ENCODE results near the gene TGM5. TPM values are rescaled to one million over a fixed set of nuclear protein-coding genes. Genes with fewer than 3 reads are reported as not detected.

The TGM5 gene
- total and polyA plus RNA-seq, 2 donors from 2014 or later: not detected

DNA sequence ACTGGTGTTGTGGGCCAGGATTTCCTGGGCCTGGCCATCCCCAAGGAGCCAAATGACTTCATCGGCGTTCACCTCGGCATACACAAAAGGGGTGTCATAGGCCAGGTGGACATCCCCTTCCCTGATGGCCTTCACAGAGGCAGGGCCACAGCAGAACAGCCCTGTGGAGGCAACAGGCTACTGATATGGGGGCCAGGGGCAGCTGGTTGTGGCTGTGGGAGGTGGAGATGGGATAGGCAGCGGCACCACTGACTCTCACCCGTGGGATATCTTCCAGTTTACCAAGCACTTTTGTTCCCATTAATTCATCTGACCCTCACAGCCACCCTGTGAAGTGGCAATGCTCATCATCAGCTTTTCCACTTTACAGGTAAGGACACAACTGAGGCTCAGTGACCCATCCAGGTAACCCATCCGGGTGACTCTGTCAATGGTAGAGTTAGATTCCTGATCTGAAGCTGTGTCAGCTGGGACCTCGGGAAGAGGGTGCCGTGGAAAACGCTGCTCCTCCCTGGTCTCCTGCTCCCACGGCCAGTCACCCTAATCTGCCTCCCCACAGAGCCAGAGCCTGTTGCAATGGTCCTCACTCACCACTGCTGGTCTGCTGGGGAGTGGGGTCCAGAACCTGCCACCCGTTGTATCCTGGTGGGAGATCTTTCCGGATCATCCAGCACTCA lies 15.3 kb upstream of the TGM5 start:
- DNase-seq (peak in 1 of 5 donors; percentile 48), FAIRE-seq (no peak)
- Histone ChIP-seq H3K9ac (ENCODE audit: low read length in 3 of 3) (no peak overlapping the region), H3K4me3 (ENCODE audit: low read length in 3 of 3) (no peak overlapping the region), H3K27ac (ENCODE audit: low read depth in 2 of 2, low read length in 2 of 2) (no peak overlapping the region), H3K4me1 (ENCODE audit: control insufficient read depth in 2 of 3, insufficient read depth in 2 of 3, low read depth in 1 of 3, low read length in 3 of 3) (no peaks in the 10 kb centered on the region), H3K27me3 (ENCODE audit: control insufficient read depth, insufficient read depth, low read length) (no peaks in the 10 kb centered on the region), H3K9me3 (ENCODE audit: control insufficient read depth in 2 of 3, insufficient read depth in 1 of 3, low read length in 3 of 3) (no peaks in the 10 kb centered on the region), H3K36me3 (ENCODE audit: control insufficient read depth in 2 of 3, insufficient read depth in 3 of 3, low read length in 3 of 3) (no peaks in the 10 kb centered on the region)
- no peak for TF ChIP-seq CTCF (IDR thresholded peaks at IDR 0.05; ENCODE audit: borderline replicate concordance, extremely low read depth, insufficient read depth)
- intact Hi-C loops (cut with DNase I): loop anchor here (10.0 kb wide), 1 partner anchor 57 kb away; the partner anchor contains the start of gene EPB42

DNA sequence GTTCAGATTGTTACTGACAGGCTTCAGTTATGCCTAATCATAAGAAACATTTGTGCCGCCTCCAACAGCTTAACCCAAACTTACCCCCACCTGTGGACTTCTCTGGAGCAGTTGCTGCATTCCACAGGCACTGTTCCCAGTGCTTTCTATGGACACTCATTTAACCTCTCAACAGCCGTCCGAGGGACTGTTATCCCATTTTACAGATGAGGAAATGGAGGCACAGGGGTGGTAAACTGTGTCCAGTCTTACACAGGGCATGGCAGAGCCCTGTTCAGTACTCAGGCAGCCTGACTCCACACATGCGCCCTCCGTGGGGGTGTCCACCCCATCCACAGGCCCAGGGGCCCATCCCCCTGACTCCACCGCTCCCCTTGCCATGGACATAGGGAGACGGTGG lies 14.3 kb upstream of the TGM5 start:
- Histone ChIP-seq H3K4me1 (ENCODE audit: control insufficient read depth in 2 of 3, insufficient read depth in 2 of 3, low read depth in 1 of 3, low read length in 3 of 3) (no peaks in the 10 kb centered on the region), H3K27ac (ENCODE audit: low read depth in 2 of 2, low read length in 2 of 2) (no peak overlapping the region), H3K9ac (ENCODE audit: low read length in 3 of 3) (no peak overlapping the region), H3K27me3 (ENCODE audit: control insufficient read depth, insufficient read depth, low read length) (no peaks in the 10 kb centered on the region), H3K36me3 (ENCODE audit: control insufficient read depth in 2 of 3, insufficient read depth in 3 of 3, low read length in 3 of 3) (no peaks in the 10 kb centered on the region), H3K4me3 (ENCODE audit: low read length in 3 of 3) (no peak overlapping the region), H3K9me3 (ENCODE audit: control insufficient read depth in 2 of 3, insufficient read depth in 1 of 3, low read length in 3 of 3) (no peaks in the 10 kb centered on the region)
- intact Hi-C loops (cut with DNase I): loop anchor here (10.0 kb wide), 1 partner anchor 56 kb away; the partner anchor contains the start of gene EPB42
- FAIRE-seq: no peak
- TF ChIP-seq CTCF (IDR thresholded peaks at IDR 0.05; ENCODE audit: borderline replicate concordance, extremely low read depth, insufficient read depth): no peak
- DNase-seq: no peak

DNA sequence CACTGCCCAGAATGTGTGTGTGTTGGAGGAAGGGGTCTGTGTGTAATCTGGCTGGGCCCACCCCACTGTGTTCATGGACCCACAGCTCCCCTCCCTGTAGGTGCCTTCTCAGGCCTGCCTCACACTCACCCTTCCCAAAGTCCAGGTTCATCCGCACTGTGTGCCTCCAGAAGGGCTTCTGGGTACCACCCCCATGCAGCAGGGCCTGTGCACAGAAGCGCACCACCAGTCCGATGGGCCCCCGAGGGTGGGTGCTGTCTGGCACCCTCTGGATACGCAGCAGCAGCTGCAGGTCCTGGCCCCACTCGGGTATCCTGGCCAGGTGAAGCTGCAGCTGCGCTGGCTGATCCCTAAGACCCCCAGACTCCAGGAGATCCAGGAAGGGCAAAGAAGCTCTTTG lies 12.8 kb upstream of the TGM5 start:
- H3K27ac ChIP-seq (ENCODE audit: low read depth in 2 of 2, low read length in 2 of 2): no peak overlapping the region
- H3K4me1 ChIP-seq (ENCODE audit: control insufficient read depth in 2 of 3, insufficient read depth in 2 of 3, low read depth in 1 of 3, low read length in 3 of 3): no peaks in the 10 kb centered on the region
- no peak for TF ChIP-seq CTCF (IDR thresholded peaks at IDR 0.05; ENCODE audit: borderline replicate concordance, extremely low read depth, insufficient read depth)
- H3K9me3 ChIP-seq (ENCODE audit: control insufficient read depth in 2 of 3, insufficient read depth in 1 of 3, low read length in 3 of 3): no peaks in the 10 kb centered on the region
- H3K9ac ChIP-seq (ENCODE audit: low read length in 3 of 3): no peak overlapping the region
- DNase-seq (peak in 1 of 5 donors; percentile 28), FAIRE-seq (no peak)
- H3K27me3 ChIP-seq (ENCODE audit: control insufficient read depth, insufficient read depth, low read length): no peaks in the 10 kb centered on the region
- no peak overlapping the region for H3K4me3 ChIP-seq (ENCODE audit: low read length in 3 of 3)
- intact Hi-C loops (cut with DNase I): no loop called here
- H3K36me3 ChIP-seq (ENCODE audit: control insufficient read depth in 2 of 3, insufficient read depth in 3 of 3, low read length in 3 of 3): no peaks in the 10 kb centered on the region

Data from kidney (tissue), 14 donors.